ENCODE measurements around the gene FAH. TPM values are rescaled to one million over a fixed set of nuclear protein-coding genes. Genes with fewer than 3 reads are reported as not detected.
"Not testable (repeated sequence)": the region's sequence is repeated elsewhere in the genome, so short reads cannot be mapped to it uniquely, and the experiment has no call there.

Gene FAH
- total RNA-seq, 1 donor from 2014 or later: 46.5 TPM

DNA sequence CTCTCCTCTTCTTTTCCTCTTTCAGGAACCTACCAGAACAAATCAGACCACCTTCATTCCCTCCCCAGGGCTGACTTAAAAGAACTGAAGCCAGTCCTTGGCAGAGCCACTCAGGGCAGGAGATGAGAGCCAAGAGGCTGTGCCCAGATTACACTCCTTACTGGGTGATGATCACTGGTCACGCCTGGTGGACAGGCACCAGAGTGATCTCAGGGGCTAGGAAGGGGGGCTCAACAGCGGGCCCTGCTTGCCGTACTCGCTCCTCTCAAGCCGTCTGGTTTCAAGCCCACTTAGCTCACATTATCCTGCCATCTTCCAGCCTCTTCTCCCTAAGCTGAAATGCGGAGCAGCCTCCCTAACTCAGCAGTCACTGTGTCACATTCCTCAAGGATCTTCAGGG, 1.7 kb upstream of the FAH start:
- intact Hi-C loops (cut with micrococcal nuclease): loop anchor here (5.0 kb wide), 2 partner anchors 839 to 1171 kb away; partner anchors contain the start of genes STARD5 and TMED3

GRCh38 chr15:80151576-80151975, 1.2 kb upstream of the FAH start:
- intact Hi-C loops (cut with micrococcal nuclease): loop anchor here (5.0 kb wide), 2 partner anchors 839 to 1171 kb away; partner anchors contain the start of genes STARD5 and TMED3

- intact Hi-C loops (cut with micrococcal nuclease): loop anchor here (1.0 to 5.0 kb wide), 8 partner anchors 21 to 1170 kb away; partner anchors contain the start of genes BCL2A1, MTHFS, STARD5 and TMED3
Measured at GRCh38 chr15:80152180-80152895, 461 bp upstream of the FAH start.

DNA sequence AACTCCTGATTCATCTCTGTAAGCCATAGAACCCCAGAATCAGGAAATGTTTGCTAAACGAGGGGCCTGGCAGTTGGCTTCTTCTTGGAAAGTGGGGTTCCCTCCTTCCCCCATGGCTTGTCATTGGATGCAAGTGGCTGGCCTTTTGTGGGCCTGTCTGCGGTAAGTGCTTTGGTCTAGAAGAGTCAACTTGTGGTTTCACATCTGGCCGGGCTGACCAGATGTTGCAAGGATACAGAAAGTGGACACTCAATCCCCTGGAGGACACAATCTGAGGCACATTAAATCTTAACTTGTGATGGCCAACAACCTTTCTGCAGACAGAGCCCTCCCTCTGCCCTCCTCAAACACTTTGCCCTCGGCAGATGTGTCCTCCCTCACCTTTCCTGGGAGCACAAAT, 1.1 kb downstream of the FAH start:
- intact Hi-C loops (cut with micrococcal nuclease): loop anchor here (2.0 to 5.0 kb wide), 5 partner anchors 95 to 1168 kb away; partner anchors contain the start of genes BCL2A1, MTHFS, STARD5 and TMED3

DNA sequence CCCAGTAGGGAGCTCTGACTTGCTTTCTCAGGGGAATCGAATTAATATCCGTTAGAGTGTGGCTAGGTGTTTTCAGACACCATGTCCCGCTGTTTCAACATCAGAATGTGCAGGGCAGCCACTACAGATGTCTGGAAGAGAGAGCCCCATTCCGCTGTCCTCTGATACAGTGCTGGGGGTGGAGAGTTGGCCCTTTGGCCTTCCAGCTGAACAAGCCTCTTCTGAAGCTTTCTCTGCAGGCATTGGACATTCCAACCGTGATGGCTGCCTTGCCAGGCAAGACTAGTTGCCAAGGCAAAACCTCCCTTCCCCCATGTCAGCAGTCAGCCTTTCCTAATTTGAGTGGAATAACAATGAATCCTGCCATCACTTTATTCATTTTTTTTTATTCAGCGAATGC, 1.5 kb downstream of the FAH start:
- intact Hi-C loops (cut with micrococcal nuclease): loop anchor here (5.0 kb wide), 2 partner anchors 842 to 1168 kb away; partner anchors contain the start of genes STARD5 and TMED3

GRCh38 chr15:80155001-80155377, 2.2 kb downstream of the FAH start:
- intact Hi-C loops (cut with micrococcal nuclease): no loop called here

DNA sequence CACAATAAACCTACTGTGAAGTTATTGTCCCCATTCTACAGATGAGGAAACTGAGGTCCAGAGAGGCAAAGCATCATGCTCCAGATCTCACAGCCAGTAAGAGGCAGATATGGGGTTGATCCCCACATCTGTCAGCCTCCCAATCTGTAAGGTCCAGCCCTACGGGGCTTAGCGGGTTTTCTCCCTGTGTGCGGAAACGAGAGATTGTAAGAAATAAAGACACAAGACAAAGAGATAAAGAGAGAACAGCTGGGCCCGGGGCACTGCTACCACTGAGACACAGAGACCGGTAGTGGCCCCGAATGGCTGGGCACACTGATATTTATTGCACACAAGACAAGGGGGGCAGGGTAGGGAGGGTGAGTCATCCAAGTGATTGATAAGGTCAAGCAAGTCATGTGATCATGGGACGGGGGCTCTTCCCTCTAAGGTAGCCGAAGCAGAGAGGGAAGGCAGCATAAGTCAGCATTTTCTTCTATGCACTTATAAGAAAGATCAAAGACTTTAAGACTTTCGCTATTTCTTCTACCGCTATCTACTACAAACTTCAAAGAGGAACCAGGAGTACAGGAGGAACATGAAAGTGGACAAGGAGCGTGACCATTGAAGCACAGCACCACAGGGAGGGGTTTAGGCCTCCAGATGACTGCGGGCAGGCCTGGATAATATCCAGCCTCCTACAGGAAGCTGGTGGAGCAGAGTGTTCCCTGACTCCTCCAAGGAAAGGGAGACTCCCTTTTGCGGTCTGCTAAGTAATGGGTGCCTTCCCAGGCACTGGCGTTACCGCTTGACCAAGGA, 2.8 kb downstream of the FAH start:
- intact Hi-C loops (cut with micrococcal nuclease): not testable (repeated sequence)

GRCh38 chr15:80156176-80156720, 3.4 kb downstream of the FAH start:
- intact Hi-C loops (cut with micrococcal nuclease): no loop called here

- intact Hi-C loops (cut with micrococcal nuclease): no loop called here
Measured at GRCh38 chr15:80157215-80157614, 4.4 kb downstream of the FAH start.

DNA sequence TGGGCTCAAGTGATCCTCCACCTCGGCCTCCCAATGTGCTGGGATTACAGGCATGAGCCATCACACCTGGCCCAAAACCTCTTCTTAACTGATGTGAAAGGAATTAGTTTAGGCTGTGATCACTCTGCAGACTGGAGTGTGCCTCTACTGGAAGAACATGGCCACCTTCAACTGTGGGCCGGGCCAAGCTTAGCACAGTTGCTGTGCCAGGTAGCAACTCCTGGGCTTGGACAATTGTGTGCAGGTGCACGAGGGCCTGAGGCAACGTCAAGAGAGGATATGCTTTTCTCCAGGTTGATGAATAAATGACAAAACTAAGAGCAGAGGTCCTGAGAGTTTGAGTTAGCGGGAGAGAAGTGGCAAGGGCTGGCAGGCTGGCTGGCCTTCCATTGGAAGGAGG, 6.5 kb downstream of the FAH start:
- intact Hi-C loops (cut with micrococcal nuclease): no loop called here

- intact Hi-C loops (cut with micrococcal nuclease): no loop called here
Measured at GRCh38 chr15:80159811-80160569, 7.2 kb downstream of the FAH start.

GRCh38 chr15:80160570-80161156, 7.9 kb downstream of the FAH start:
- intact Hi-C loops (cut with micrococcal nuclease): no loop called here

DNA sequence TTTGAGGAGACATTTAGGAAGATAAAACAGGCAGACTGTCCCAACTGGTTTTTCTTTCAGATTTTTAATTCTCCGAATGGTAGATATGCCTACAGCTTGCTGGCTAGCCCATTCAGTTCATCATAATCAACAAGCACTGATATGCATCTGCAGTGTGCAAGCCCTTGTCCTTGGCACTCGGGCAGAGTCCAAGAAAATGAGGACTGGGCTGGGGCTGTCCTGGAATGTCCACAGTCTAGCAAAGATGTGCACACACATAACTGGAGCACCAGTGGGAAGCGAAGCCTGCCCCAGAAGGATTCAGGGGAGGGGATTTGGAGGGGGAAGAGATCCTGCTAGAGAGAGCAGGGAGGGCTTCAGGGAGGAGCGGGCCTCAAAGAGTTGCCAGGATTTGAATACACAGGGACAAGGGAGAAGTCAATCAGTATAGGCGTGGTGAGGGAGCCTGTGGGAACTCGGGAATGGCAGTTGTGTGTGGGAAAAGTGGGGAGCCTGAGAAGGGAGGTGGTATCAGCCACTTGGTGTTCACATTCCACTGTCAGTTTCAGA, 8.7 kb downstream of the FAH start:
- intact Hi-C loops (cut with micrococcal nuclease): no loop called here

DNA sequence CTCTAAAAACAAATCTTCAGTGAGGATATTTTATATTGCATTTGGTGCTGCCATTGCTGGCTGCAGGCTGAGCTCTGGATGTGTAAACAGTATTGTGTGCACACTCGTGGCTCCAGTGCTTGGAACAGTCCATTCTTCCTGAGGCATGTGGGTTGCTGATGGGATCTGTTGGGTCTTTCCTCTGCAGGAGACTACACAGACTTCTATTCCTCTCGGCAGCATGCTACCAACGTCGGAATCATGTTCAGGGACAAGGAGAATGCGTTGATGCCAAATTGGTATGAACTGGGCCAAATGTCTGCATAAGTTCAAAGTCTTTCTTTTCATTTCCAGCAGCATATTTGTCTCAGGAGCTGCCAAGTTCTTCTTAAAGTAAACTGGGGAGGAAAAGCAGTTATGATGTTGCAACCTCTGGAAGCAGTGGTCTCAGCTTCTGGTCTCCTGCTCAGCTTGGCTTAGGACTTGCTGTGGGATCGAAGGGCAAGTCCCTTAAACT, 9.3 kb downstream of the FAH start:
- intact Hi-C loops (cut with micrococcal nuclease): no loop called here

DNA sequence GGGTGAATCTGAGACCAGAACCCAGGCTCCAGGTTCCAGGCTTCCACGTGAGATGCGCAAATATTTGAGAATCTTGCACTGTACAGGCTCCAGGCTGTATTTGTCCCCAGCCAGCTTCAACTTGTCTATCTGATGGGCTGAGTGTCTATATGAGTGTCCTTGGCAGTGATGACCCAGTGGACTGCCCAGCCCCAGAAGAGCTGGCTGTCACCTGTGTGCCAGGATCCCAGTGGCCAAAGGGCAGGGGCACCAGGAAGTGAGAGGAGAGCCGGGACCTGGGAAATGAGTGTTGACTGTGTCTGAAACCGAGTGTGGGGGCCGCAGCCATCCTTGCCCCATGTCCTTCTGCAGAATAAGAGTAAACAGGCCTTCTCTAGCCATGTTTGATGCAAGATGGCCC, 10.4 kb downstream of the FAH start:
- intact Hi-C loops (cut with micrococcal nuclease): no loop called here

DNA sequence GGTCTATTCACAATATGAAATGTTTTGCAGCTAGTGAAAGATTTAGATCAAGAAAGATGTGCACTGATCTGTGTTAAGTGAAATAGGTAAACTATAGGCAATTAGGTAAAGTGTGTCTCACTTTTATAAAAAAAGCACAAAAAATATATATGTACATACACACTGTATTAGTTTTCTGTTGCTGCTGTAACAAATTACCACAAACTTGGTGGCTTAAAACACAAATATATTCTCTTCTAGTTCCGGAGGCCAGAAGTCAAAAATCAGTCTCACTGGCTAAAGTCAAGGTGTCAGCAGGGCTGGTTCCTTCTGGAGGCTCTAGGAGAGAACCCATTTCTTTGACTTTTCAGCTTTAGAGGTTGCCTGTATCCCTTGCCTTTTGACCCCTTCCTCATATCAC, 11.1 kb downstream of the FAH start:
- intact Hi-C loops (cut with micrococcal nuclease): no loop called here

DNA sequence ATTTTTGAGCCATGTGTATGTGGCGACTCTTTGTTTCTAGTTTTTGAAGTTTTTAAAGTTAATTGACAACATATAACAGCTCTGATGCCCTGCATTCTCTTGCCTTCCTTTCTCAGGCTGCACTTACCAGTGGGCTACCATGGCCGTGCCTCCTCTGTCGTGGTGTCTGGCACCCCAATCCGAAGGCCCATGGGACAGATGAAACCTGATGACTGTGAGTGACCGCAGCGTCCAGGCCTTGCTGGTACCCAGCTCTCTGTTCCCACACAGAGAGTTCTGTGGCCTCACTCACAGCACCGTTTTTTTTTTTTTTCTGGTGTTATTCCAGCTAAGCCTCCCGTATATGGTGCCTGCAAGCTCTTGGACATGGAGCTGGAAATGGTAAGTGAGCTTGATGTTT, 15.1 kb downstream of the FAH start:
- intact Hi-C loops (cut with micrococcal nuclease): no loop called here

- intact Hi-C loops (cut with micrococcal nuclease): no loop called here
Measured at GRCh38 chr15:80168421-80168820, 15.6 kb downstream of the FAH start.

DNA sequence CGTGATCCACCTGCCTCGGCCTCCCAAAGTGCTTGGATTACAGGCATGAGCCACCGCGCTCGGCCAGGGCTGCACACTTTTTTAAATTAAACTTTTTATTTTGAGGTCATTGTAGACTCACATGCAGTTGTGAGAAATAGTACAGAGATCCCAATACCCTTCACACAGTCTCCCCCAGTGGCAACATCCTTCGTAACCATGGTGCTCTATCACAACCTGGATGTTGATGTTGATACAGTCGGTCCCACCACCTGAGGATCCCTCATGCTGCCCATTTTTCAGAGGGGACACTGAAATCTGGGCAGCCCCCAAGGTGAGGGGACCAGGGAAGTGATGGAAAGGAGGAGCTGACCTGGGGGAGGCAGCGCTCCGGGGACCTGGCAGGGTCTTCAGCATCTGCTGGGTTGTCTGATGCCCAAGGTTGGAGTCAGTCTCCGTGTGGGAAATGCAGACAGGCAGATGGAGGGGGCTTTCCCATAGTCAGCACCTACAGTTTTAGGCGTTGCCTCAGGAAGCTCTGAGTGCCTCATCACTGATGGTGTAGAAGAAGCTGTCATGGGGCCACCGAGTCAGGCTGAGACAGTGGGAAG, 17.1 kb downstream of the FAH start:
- intact Hi-C loops (cut with micrococcal nuclease): loop anchor here (5.0 to 10.0 kb wide), 2 partner anchors 175 to 308 kb away; no protein-coding TSS in a partner anchor

DNA sequence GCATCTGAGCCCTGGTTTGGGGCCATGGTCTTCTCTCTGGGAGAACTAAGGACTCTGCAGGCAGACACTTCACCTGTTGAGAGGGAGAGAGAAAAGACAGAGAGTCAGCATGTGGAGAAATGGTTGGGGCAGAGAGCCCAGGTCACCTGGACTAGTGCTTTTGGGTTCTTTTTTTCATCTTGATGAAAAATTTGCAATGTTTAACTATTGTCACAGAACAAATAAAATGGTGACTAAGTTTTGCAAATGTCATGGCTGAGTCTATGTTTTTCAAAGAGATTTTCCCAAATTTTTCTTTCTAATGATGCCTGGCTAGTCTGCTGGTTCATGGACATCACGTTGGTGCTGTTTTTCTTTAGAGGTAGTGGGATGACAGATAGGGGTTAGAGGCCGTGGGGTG, 17.8 kb downstream of the FAH start:
- intact Hi-C loops (cut with micrococcal nuclease): loop anchor here (5.0 to 10.0 kb wide), 2 partner anchors 176 to 308 kb away; no protein-coding TSS in a partner anchor

Data from T-helper 2 cell treated with Interferon-gamma antibody and Interleukin-4, amounts not matched to agents 100 ng/mL and 5 ng/mL, for 36 hours (primary cell).